Thymus (tissue), 11 donors: ENCODE data around the gene GGN. TPM values are rescaled to one million over a fixed set of nuclear protein-coding genes. Genes with fewer than 3 reads are reported as not detected.
"Not testable (repeated sequence)": the region's sequence is repeated elsewhere in the genome, so short reads cannot be mapped to it uniquely, and the experiment has no call there.

Experiments
- DNase-seq, 9 donors: peaks; one replicate each; pipeline ENCODE4 v3.0.0-alpha.2; 2013; ENCODE audit warnings: low spot score in 9 of 9, low read depth in 6 of 9, missing footprints in 1 of 9
- H3K27ac ChIP-seq, 2 donors: one replicate each; pipeline ENCODE4 v1.5.1; 2013; ENCODE audit warnings: control low read depth in 1 of 2, low read depth in 1 of 2, low read length in 1 of 2, mild to moderate bottlenecking in 1 of 2, moderate library complexity in 1 of 2
- H3K27me3 ChIP-seq, 2 donors: one replicate each; pipeline ENCODE4 v1.5.1; 2013; ENCODE audit warnings: low read length in 1 of 2; ENCODE audit not compliant: control insufficient read depth in 2 of 2, insufficient read depth in 1 of 2
- H3K36me3 ChIP-seq, 2 donors: one replicate each; pipeline ENCODE4 v1.5.1; 2013; ENCODE audit warnings: low read length in 1 of 2, mild to moderate bottlenecking in 1 of 2, moderate library complexity in 1 of 2; ENCODE audit not compliant: control insufficient read depth in 2 of 2, insufficient read depth in 2 of 2
- H3K4me1 ChIP-seq, 2 donors: one replicate each; pipeline ENCODE4 v1.5.1; 2013; ENCODE audit warnings: low read length in 2 of 2; ENCODE audit not compliant: control insufficient read depth in 2 of 2, insufficient read depth in 2 of 2
- H3K4me3 ChIP-seq, 2 donors: one replicate each; pipeline ENCODE4 v1.5.1; 2013; ENCODE audit warnings: low read length in 2 of 2, control low read depth in 1 of 2, mild to moderate bottlenecking in 1 of 2
- H3K9me3 ChIP-seq, 2 donors: one replicate each; pipeline ENCODE4 v1.5.1; 2013; ENCODE audit warnings: low read length in 1 of 2, mild to moderate bottlenecking in 1 of 2; ENCODE audit not compliant: control insufficient read depth in 2 of 2, insufficient read depth in 1 of 2
- WGBS: extraction: QIAGEN DNeasy Blood & Tissue Kit; methylation state at CpG from one replicate; pipeline ENCODE4 v1.1.7; 2013; 5-methylcytosine and 5-hydroxymethylcytosine counted together
- polyA plus RNA-seq: library from polyadenylated mRNA; stranded (reverse); fragments of 200-250 nt; gene quantifications from one replicate; pipeline ENCODE4 v1.2.3, GENCODE V29; 2013
- total RNA-seq: library from RNA; stranded (reverse); fragments of 120-200 nt; gene quantifications from one replicate; pipeline ENCODE4 v1.2.4, GENCODE V29; 2013
- donor health status: healthy.

Gene GGN
- total and polyA plus RNA-seq, 2 donors, result 0.07 TPM; not detected in 1

GRCh38 chr19:38351865-38352395, 35.9 kb downstream of the GGN start:
- DNase-seq, result no peak
- WGBS, result 85% methylated on average over 9 of the region's 9 CpGs
- no peaks in the 10 kb centered on the region for H3K36me3 ChIP-seq
- no peaks in the 10 kb centered on the region for H3K4me1 ChIP-seq
- no peaks in the 10 kb centered on the region for H3K9me3 ChIP-seq
- H3K27ac ChIP-seq, result no peak overlapping the region
- peaks cover 0 to 7% of the 10 kb centered on the region in 2 donors for H3K27me3 ChIP-seq
- H3K4me3 ChIP-seq, result no peak overlapping the region

DNA sequence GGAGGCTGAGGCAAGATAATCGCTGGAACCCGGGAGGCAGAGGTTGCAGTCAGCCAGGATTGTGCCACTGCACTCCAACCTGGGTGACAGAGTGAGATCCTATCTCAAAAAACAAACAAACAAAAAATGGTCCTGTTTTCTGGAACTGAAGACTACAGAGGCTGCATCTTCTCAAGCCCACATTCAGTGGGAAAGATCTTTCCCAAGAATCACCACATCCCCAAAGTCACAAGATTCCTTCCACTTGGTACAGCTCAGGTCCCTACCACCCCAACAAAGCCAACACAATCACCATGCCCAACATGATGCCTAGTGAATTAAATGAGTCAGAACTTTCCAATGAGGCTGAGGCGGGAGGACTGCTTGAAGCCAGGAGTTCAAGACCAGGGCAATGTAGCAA, 37.0 kb downstream of the GGN start:
- Histone ChIP-seq H3K4me1 (no peaks in the 10 kb centered on the region), H3K27ac (no peak overlapping the region), H3K27me3 (peaks cover 0 to 2% of the 10 kb centered on the region in 2 donors), H3K4me3 (no peak overlapping the region), H3K9me3 (no peaks in the 10 kb centered on the region), H3K36me3 (no peaks in the 10 kb centered on the region)
- DNase-seq, result no peak
- 83% methylated on average over 3 of the region's 3 CpGs for WGBS

DNA sequence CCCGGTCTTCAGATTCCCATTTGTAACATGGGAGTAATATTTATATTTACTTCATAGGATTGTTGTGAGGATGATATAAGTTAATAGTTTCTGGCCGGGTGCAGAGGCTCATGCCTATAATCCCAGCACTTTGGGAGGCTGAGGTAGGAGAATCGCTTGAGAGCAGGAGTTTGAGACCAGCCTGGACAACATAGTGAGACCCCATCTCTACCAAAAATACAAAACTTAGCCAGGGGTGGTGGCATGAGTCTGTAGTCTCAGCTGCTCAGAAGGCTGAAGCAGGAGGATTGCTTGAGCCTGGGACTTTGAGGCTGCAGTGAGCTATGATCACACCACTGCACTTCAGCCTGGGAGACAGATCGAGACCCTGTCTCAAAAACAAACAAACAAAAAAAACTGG, 41.0 kb downstream of the GGN start:
- H3K4me1 ChIP-seq, result no peaks in the 10 kb centered on the region
- no peak overlapping the region for H3K4me3 ChIP-seq
- H3K9me3 ChIP-seq, result no peaks in the 10 kb centered on the region
- H3K36me3 ChIP-seq, result peaks cover 0 to 4% of the 10 kb centered on the region in 2 donors
- DNase-seq, result no peak
- peaks cover 0 to under 1% of the 10 kb centered on the region in 2 donors for H3K27me3 ChIP-seq
- no peak overlapping the region for H3K27ac ChIP-seq
- WGBS, result 97% methylated on average over 4 of the region's 4 CpGs

DNA sequence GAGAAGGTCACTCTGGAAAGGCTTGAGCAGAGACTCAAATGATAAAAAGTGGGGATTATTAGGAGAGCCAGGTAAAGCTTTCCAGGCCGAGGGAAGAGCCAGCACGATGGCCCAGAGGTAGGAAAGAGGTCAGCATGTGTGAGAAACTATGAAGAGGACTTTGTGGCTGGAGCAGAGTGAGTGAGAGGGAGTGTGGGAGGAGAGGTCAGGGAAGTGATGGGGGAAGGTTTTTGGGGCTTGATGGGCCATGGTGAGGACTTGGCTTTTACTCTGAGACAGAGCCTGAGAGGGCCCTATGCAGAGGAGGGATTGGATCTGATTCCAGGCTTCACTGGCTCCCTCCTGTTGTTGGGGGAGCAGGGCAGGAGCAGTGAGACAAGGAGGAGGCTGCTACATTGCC, 46.9 kb downstream of the GGN start:
- Histone ChIP-seq H3K4me3 (no peak overlapping the region), H3K27ac (no peak overlapping the region), H3K36me3 (peaks cover 2 to 4% of the 10 kb centered on the region in 2 donors), H3K9me3 (no peaks in the 10 kb centered on the region), H3K4me1 (peaks cover 5 to 6% of the 10 kb centered on the region in 2 donors), H3K27me3 (no peaks in the 10 kb centered on the region)
- DNase-seq, result no peak
- WGBS, result 97% methylated on average over 2 of the region's 2 CpGs

DNA sequence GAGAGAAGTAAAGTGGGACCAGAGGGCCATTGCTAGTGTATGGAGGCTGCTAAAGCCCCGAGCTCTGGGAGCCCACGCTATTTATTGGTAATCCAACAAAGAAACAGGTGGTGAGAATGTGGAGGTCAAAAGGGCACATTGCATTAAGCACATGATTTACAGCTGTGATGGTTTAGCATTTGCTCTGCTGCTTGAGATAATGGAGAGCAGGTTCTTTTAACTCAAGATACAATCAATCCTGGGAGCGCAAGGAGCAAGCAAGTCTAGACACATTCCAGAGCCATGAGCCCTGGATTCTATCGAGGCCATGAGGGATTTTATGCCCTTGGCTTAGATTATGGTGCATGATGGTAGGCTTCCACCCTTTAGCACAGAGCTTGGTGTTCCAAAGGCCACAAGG, 48.8 kb downstream of the GGN start:
- 91% methylated on average over 4 of the region's 4 CpGs for WGBS
- not testable (repeated sequence) for H3K4me1 ChIP-seq, H3K27ac ChIP-seq, H3K36me3 ChIP-seq, DNase-seq, H3K27me3 ChIP-seq, H3K4me3 ChIP-seq, H3K9me3 ChIP-seq

DNA sequence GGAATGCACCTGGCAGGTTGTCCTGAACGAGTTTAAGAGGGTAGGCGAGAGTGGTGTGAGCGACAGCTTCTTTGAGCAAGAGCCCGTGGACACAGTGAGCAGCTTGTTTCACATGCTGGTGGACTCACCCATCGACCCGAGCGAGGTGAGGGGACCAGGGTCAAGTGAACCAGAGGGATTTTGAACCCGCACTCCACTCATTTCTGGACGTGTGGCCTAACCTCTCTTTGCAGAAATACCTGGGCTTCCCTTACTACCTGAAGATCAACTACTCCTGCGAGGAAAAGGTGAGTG, 50.5 kb downstream of the GGN start:
- Histone ChIP-seq H3K36me3 (peaks cover 0 to 2% of the 10 kb centered on the region in 2 donors), H3K4me1 (peaks cover 5 to 6% of the 10 kb centered on the region in 2 donors), H3K27ac (peak overlapping the region; percentile 56 to 99), H3K4me3 (peak overlapping the region; percentile 63 to 77), H3K27me3 (no peaks in the 10 kb centered on the region), H3K9me3 (no peaks in the 10 kb centered on the region)
- DNase-seq, result peak in 1 of 9 donors; percentile 6
- 72% methylated on average over 10 of the region's 10 CpGs for WGBS

DNA sequence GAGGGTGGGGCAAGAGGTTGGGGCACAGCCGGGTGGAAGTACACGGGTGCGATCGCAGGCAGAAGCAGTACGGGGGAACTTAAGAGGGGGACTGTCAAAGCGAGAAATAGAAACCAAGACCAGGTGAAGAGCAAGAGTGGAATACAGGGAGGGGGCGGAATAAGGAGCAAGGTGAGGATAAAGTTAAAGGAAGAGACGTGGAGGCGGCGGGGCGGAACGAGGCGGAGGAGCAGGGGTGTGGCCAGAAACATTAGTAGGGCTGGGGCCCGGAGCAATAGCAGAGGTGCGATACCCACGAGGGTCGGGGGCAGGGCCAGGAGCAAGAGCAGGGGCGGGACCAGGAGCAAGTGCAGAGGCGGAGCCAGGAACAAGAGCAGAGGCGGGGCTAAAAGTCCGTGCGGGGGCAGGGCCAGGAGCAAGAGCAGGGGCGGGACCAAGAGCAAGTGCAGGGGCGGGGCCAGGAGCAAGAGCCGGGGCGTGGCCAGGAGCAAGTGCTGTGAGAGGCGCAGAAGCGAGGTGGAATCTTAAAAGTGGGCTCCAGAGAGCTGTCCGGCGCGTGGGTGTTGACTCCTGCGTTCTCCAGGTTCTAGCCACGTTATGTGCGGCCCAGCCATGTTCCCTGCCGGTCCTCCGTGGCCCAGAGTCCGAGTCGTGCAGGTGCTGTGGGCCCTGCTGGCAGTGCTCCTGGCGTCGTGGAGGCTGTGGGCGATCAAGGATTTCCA, 51.0 kb downstream of the GGN start:
- Histone ChIP-seq H3K36me3 (peaks cover 0 to 2% of the 10 kb centered on the region in 2 donors), H3K9me3 (no peaks in the 10 kb centered on the region), H3K27ac (peak overlapping the region; percentile 99 to 100), H3K27me3 (no peaks in the 10 kb centered on the region), H3K4me1 (peaks cover 5 to 6% of the 10 kb centered on the region in 2 donors), H3K4me3 (peak overlapping the region; percentile 63 to 77)
- WGBS, result 8% methylated on average over 41 of the region's 41 CpGs
- DNase-seq, result peak; percentile 87 to 97 (median 94)

DNA sequence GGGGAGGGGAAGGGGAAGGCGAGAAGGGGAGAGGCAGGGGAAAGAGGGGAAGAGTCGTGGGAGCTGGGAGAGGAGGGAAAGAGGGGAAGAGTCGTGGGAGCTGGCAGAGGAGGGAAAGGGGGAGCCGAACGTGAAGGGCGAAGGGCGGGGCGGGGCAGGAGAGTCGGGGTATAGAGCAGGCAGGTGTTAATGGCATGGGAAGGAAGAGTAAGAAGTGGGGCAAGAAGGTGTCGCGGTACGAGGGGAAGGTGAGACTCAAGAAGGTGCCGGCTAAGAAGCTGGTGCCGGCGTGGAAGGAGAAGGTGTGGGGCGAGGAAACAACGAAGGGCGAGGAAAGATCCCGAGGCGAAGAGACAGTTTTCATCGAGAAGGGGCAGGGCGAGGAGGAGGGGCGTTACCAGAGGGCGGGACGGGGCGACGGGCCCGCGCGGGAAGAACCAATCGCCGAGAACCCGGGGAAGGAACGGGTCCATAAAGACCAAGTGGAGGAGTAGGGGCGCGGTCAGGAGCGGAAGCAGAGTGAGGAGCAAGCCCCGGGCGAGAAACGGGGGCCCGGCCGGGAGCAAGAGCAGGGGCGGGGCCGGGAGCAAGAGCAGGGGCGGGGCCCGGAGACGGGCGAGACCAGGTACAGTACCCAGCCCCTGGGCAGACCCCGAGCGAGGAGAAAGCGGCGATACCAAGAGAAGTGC, 51.7 kb downstream of the GGN start:
- under 1% methylated on average over 52 of the region's 52 CpGs for WGBS
- H3K36me3 ChIP-seq, result peaks cover 0 to 2% of the 10 kb centered on the region in 2 donors
- peaks cover 5 to 6% of the 10 kb centered on the region in 2 donors for H3K4me1 ChIP-seq
- peak; percentile 84 to 96 (median 91) for DNase-seq
- peak overlapping the region; percentile 63 to 77 for H3K4me3 ChIP-seq
- peak overlapping the region; percentile 99 to 100 for H3K27ac ChIP-seq
- no peaks in the 10 kb centered on the region for H3K27me3 ChIP-seq
- H3K9me3 ChIP-seq, result no peaks in the 10 kb centered on the region
